ENCODE data around the gene KCTD18.
A peak's percentile ranks its signal among the peaks of the same experiment; 100 is the strongest.

KCTD18 gene

GRCh38 chr2:200523604-200524003 is 13.7 kb upstream of the KCTD18 start:
- H3K27me3 ChIP-seq (ENCODE audit: insufficient read depth, poor library complexity, severe bottlenecking) = no peaks in the 10 kb centered on the region
- TF ChIP-seq CTCF (IDR thresholded peaks at IDR 0.05; ENCODE audit: poor library complexity, severe bottlenecking) = no peak

GRCh38 chr2:200523158-200523557 is 13.3 kb upstream of the KCTD18 start:
- H3K27ac ChIP-seq (ENCODE audit: poor library complexity, severe bottlenecking) = no peak overlapping the region
- DNase-seq (ENCODE audit: low spot score) (no peak), ATAC-seq (ENCODE audit: low read depth) (no peak)
- no peaks in the 10 kb centered on the region for H3K27me3 ChIP-seq (ENCODE audit: insufficient read depth, poor library complexity, severe bottlenecking)
- no peak overlapping the region for H3K4me3 ChIP-seq (ENCODE audit: severe bottlenecking)
- peaks cover 27% of the 10 kb centered on the region for H3K4me1 ChIP-seq (ENCODE audit: insufficient read depth, poor library complexity, severe bottlenecking)
- TF ChIP-seq CTCF (IDR thresholded peaks at IDR 0.05; ENCODE audit: poor library complexity, severe bottlenecking) = no peak
- no peaks in the 10 kb centered on the region for H3K36me3 ChIP-seq (ENCODE audit: low read depth)
- no peaks in the 10 kb centered on the region for H3K9me3 ChIP-seq (ENCODE audit: severe bottlenecking)

More at GRCh38 chr2:200523604-200524003, 13.7 kb upstream of the KCTD18 start:
- H3K4me3 ChIP-seq (ENCODE audit: severe bottlenecking) = no peak overlapping the region
- peaks cover 27% of the 10 kb centered on the region for H3K4me1 ChIP-seq (ENCODE audit: insufficient read depth, poor library complexity, severe bottlenecking)
- no peaks in the 10 kb centered on the region for H3K9me3 ChIP-seq (ENCODE audit: severe bottlenecking)
- ATAC-seq (ENCODE audit: low read depth) (no peak), DNase-seq (ENCODE audit: low spot score) (no peak)
- H3K27ac ChIP-seq (ENCODE audit: poor library complexity, severe bottlenecking) = peak overlapping the region; percentile 55
- no peaks in the 10 kb centered on the region for H3K36me3 ChIP-seq (ENCODE audit: low read depth)

GRCh38 chr2:200515155-200515554 is 5.3 kb upstream of the KCTD18 start:
- H3K27me3 ChIP-seq (ENCODE audit: insufficient read depth, poor library complexity, severe bottlenecking) = no peaks in the 10 kb centered on the region
- no peak for DNase-seq (ENCODE audit: low spot score)
- no peaks in the 10 kb centered on the region for H3K9me3 ChIP-seq (ENCODE audit: severe bottlenecking)
- H3K27ac ChIP-seq (ENCODE audit: poor library complexity, severe bottlenecking) = no peak overlapping the region
- H3K36me3 ChIP-seq (ENCODE audit: low read depth) = no peaks in the 10 kb centered on the region
- no peak for ATAC-seq (ENCODE audit: low read depth)
- no peak for TF ChIP-seq CTCF (IDR thresholded peaks at IDR 0.05; ENCODE audit: poor library complexity, severe bottlenecking)
- no peaks in the 10 kb centered on the region for H3K4me1 ChIP-seq (ENCODE audit: insufficient read depth, poor library complexity, severe bottlenecking)
- H3K4me3 ChIP-seq (ENCODE audit: severe bottlenecking) = no peak overlapping the region

GRCh38 chr2:200509235-200509611 is 645 bp downstream of the KCTD18 start:
- H3K4me3 ChIP-seq (ENCODE audit: severe bottlenecking) = peak overlapping the region; percentile 49
- no peaks in the 10 kb centered on the region for H3K27me3 ChIP-seq (ENCODE audit: insufficient read depth, poor library complexity, severe bottlenecking)
- no peak for DNase-seq (ENCODE audit: low spot score)
- no peaks in the 10 kb centered on the region for H3K9me3 ChIP-seq (ENCODE audit: severe bottlenecking)
- no peak for TF ChIP-seq CTCF (IDR thresholded peaks at IDR 0.05; ENCODE audit: poor library complexity, severe bottlenecking)
- H3K4me1 ChIP-seq (ENCODE audit: insufficient read depth, poor library complexity, severe bottlenecking) = no peaks in the 10 kb centered on the region
- H3K27ac ChIP-seq (ENCODE audit: poor library complexity, severe bottlenecking) = peak overlapping the region; percentile 39
- peaks cover 4% of the 10 kb centered on the region; the same call in 1 of the 2 replicates for H3K36me3 ChIP-seq (ENCODE audit: low read depth)
- peak; percentile 38 for ATAC-seq (ENCODE audit: low read depth)

GRCh38 chr2:200507179-200507578 is 2.7 kb downstream of the KCTD18 start:
- no peaks in the 10 kb centered on the region for H3K4me1 ChIP-seq (ENCODE audit: insufficient read depth, poor library complexity, severe bottlenecking)
- TF ChIP-seq CTCF (IDR thresholded peaks at IDR 0.05; ENCODE audit: poor library complexity, severe bottlenecking) = no peak
- no peaks in the 10 kb centered on the region for H3K9me3 ChIP-seq (ENCODE audit: severe bottlenecking)
- ATAC-seq (ENCODE audit: low read depth) (no peak), DNase-seq (ENCODE audit: low spot score) (no peak)
- H3K27ac ChIP-seq (ENCODE audit: poor library complexity, severe bottlenecking) = no peak overlapping the region
- H3K4me3 ChIP-seq (ENCODE audit: severe bottlenecking) = no peak overlapping the region
- H3K36me3 ChIP-seq (ENCODE audit: low read depth) = peaks cover 22% of the 10 kb centered on the region
- no peaks in the 10 kb centered on the region for H3K27me3 ChIP-seq (ENCODE audit: insufficient read depth, poor library complexity, severe bottlenecking)

Data from RWPE2 (cell line).